SIG-M5 treated with dmso at 0.1 percent for 504 hours (cell line): Measurements from ENCODE around the gene SHANK1.

ENCODE experiments used
- DNase-seq: peaks from one replicate; lab custom pipeline; 2025; ENCODE audit not compliant: unreplicated experiment; lab: John Stamatoyannopoulos, UW

Gene SHANK1

GRCh38 chr19:50693064-50693975 lies 26.3 kb downstream of the SHANK1 start:
- no peak for DNase-seq

GRCh38 chr19:50690439-50690838 lies 29.2 kb downstream of the SHANK1 start:
- DNase-seq, result no peak

GRCh38 chr19:50688766-50689165 lies 30.8 kb downstream of the SHANK1 start:
- DNase-seq, result no peak

- DNase-seq, result no peak
These were observed 33.1 kb downstream of the SHANK1 start for GRCh38 chr19:50686310-50687032.

GRCh38 chr19:50679177-50680125 lies 40.2 kb downstream of the SHANK1 start:
- DNase-seq, result peak; percentile 65

GRCh38 chr19:50678323-50678722 lies 41.3 kb downstream of the SHANK1 start:
- no peak for DNase-seq

- DNase-seq, result no peak
These were observed 42.0 kb downstream of the SHANK1 start for GRCh38 chr19:50677636-50678035.

GRCh38 chr19:50676625-50677197 lies 42.9 kb downstream of the SHANK1 start:
- DNase-seq, result no peak

GRCh38 chr19:50673118-50673517 lies 46.5 kb downstream of the SHANK1 start:
- DNase-seq, result no peak

GRCh38 chr19:50670102-50670380 lies 49.6 kb downstream of the SHANK1 start:
- DNase-seq, result no peak

- DNase-seq, result peak; percentile 8
These were observed 50.1 kb downstream of the SHANK1 start for GRCh38 chr19:50669302-50670101.

GRCh38 chr19:50668879-50669278 lies 50.7 kb downstream of the SHANK1 start:
- no peak for DNase-seq

- DNase-seq, result no peak
These were observed 51.2 kb downstream of the SHANK1 start for GRCh38 chr19:50668416-50668815.

- DNase-seq, result no peak
These were observed 51.8 kb downstream of the SHANK1 start for GRCh38 chr19:50667759-50668231.

GRCh38 chr19:50667177-50667758 lies 52.3 kb downstream of the SHANK1 start:
- DNase-seq, result no peak

- DNase-seq, result no peak
These were observed 53.0 kb downstream of the SHANK1 start for GRCh38 chr19:50666346-50667176.

GRCh38 chr19:50664204-50664603 lies 55.4 kb downstream of the SHANK1 start:
- no peak for DNase-seq

- peak; percentile 16 for DNase-seq
These were observed 56.2 kb downstream of the SHANK1 start for GRCh38 chr19:50663482-50663790.
